Activated T-cell treated with anti-CD3 and anti-CD28 coated beads for 48 hours (primary cell): ENCODE results near the gene HAND1.

Source experiments
- DNase-seq: peaks from one replicate; pipeline ENCODE4 v3.0.0-alpha.2; 2020; ENCODE audit warnings: low read depth

The HAND1 gene

GRCh38 chr5:154478752-154479159 is 729 bp upstream of the HAND1 start:
- DNase-seq, result no peak

GRCh38 chr5:154477382-154478223 is 424 bp downstream of the HAND1 start:
- DNase-seq, result no peak

GRCh38 chr5:154476354-154477205 is 1.4 kb downstream of the HAND1 start:
- no peak for DNase-seq

GRCh38 chr5:154475591-154476353 is 2.3 kb downstream of the HAND1 start:
- DNase-seq, result no peak

- no peak for DNase-seq
These were observed 3.4 kb downstream of the HAND1 start for GRCh38 chr5:154474396-154475334.

GRCh38 chr5:154473581-154474283 is 4.3 kb downstream of the HAND1 start:
- no peak for DNase-seq

- DNase-seq, result no peak
These were observed 5.0 kb downstream of the HAND1 start for GRCh38 chr5:154472871-154473580.

GRCh38 chr5:154470947-154471870 is 6.8 kb downstream of the HAND1 start:
- no peak for DNase-seq

GRCh38 chr5:154470137-154470536 is 7.9 kb downstream of the HAND1 start:
- DNase-seq, result no peak

GRCh38 chr5:154467655-154468354 is 10.2 kb downstream of the HAND1 start:
- DNase-seq, result peak; percentile 73

GRCh38 chr5:154466671-154467070 is 11.4 kb downstream of the HAND1 start:
- DNase-seq, result no peak

GRCh38 chr5:154466147-154466546 is 11.9 kb downstream of the HAND1 start:
- no peak for DNase-seq

GRCh38 chr5:154465169-154465568 is 12.9 kb downstream of the HAND1 start:
- DNase-seq, result no peak

GRCh38 chr5:154464438-154464837 is 13.6 kb downstream of the HAND1 start:
- no peak for DNase-seq

GRCh38 chr5:154461531-154461930 is 16.5 kb downstream of the HAND1 start:
- DNase-seq, result no peak

GRCh38 chr5:154460172-154460571 is 17.9 kb downstream of the HAND1 start:
- no peak for DNase-seq

GRCh38 chr5:154459015-154459414 is 19.0 kb downstream of the HAND1 start:
- no peak for DNase-seq

- DNase-seq, result no peak
These were observed 21.5 kb downstream of the HAND1 start for GRCh38 chr5:154456540-154456939.
